ENCODE measurements around the gene TCF7L2.

TCF7L2 gene

GRCh38 chr10:113158183-113158582 lies 208.1 kb downstream of the TCF7L2 start:
- H3K4me2 ChIP-seq (ENCODE audit: low read length): no peak overlapping the region
- H3K9me2 ChIP-seq (ENCODE audit: low read depth, low read length): no peaks in the 10 kb centered on the region
- H3K27ac ChIP-seq (ENCODE audit: low read depth, low read length, poor library complexity, severe bottlenecking): no peak overlapping the region

DNA sequence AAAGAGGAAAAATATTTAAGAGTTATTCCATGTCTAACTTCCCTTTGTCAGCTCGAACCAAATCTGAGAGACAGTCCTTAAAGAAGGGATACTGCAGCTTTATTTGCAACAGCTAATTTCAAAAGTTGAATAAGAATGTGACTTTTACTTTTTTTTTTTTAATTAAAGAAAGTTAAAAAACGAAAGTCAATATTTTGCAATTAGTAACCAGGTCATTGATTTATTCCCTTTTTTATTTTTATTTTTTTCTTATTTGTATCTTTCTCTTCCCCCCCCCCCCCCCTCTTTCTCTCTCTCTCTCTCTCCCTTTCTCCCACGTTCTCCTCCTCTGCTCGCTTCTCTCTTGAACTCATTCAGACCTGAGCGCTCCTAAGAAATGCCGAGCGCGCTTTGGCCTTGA lies 209.5 kb downstream of the TCF7L2 start:
- Histone ChIP-seq H2AFZ (ENCODE audit: low read length) (no peak overlapping the region), H3K4me1 (ENCODE audit: insufficient read depth, low read length, severe bottlenecking) (no peaks in the 10 kb centered on the region)

More at GRCh38 chr10:113158183-113158582, 208.1 kb downstream of the TCF7L2 start:
- Histone ChIP-seq H3K27me3 (ENCODE audit: insufficient read depth, low read length) (no peaks in the 10 kb centered on the region), H3K36me3 (ENCODE audit: insufficient read depth, low read length) (peaks cover 63% of the 10 kb centered on the region), H4K20me1 (ENCODE audit: insufficient read depth, low read length) (no peaks in the 10 kb centered on the region), H3F3A (ENCODE audit: insufficient read depth, low read length) (0 out of 2 replicates have a peak, but pooled peaks cover 4% of the 10 kb centered on the region), H3K4me1 (ENCODE audit: insufficient read depth, low read length, severe bottlenecking) (no peaks in the 10 kb centered on the region), H3K9ac (ENCODE audit: low read length) (no peak overlapping the region), H2AFZ (ENCODE audit: low read length) (no peak overlapping the region), H3K79me2 (ENCODE audit: insufficient read depth, low read length) (no peaks in the 10 kb centered on the region), H3K4me3 (ENCODE audit: low read depth, low read length, poor library complexity, severe bottlenecking) (no peak overlapping the region), H3K9me3 (ENCODE audit: low read length) (no peaks in the 10 kb centered on the region)
- TF ChIP-seq EZH2 (IDR thresholded peaks at IDR 0.05; ENCODE audit: borderline replicate concordance, low read length) (no peak), CTCF (IDR thresholded peaks at IDR 0.05; ENCODE audit: low read length) (no peak)

DNA sequence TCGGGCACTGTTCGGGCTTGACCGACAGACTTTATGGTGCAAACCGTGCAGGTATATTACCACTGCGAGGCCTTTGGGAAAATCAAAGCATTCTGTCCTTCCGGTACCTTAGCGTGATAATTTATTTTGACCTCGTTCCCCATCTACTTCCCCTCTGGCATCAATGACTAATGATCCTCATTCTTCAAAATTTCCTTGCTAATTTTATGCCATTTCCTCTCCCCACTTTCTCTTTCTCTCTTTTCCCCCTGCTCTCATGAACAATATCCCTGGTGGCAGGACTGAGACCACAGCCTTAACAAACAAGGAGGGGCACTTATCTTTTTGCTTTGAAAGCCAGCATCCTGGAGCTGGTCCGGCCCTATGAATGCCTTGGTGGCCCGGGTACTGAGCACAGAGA lies 210.6 kb downstream of the TCF7L2 start:
- Histone ChIP-seq H3K4me3 (ENCODE audit: low read depth, low read length, poor library complexity, severe bottlenecking) (no peak overlapping the region), H3F3A (ENCODE audit: insufficient read depth, low read length) (0 out of 2 replicates have a peak, but pooled peaks cover 4% of the 10 kb centered on the region), H2AFZ (ENCODE audit: low read length) (no peak overlapping the region), H4K20me1 (ENCODE audit: insufficient read depth, low read length) (no peaks in the 10 kb centered on the region), H3K36me3 (ENCODE audit: insufficient read depth, low read length) (peaks cover 44% of the 10 kb centered on the region), H3K9me3 (ENCODE audit: low read length) (no peaks in the 10 kb centered on the region), H3K27ac (ENCODE audit: low read depth, low read length, poor library complexity, severe bottlenecking) (no peak overlapping the region), H3K4me2 (ENCODE audit: low read length) (no peak overlapping the region), H3K9ac (ENCODE audit: low read length) (no peak overlapping the region), H3K9me2 (ENCODE audit: low read depth, low read length) (no peaks in the 10 kb centered on the region), H3K4me1 (ENCODE audit: insufficient read depth, low read length, severe bottlenecking) (no peaks in the 10 kb centered on the region), H3K27me3 (ENCODE audit: insufficient read depth, low read length) (no peaks in the 10 kb centered on the region), H3K79me2 (ENCODE audit: insufficient read depth, low read length) (no peaks in the 10 kb centered on the region)
- no peak for TF ChIP-seq CTCF (IDR thresholded peaks at IDR 0.05; ENCODE audit: low read length)
- TF ChIP-seq EZH2 (IDR thresholded peaks at IDR 0.05; ENCODE audit: borderline replicate concordance, low read length): no peak

More for the DNA sequence above, 209.5 kb downstream of the TCF7L2 start:
- no peak overlapping the region for H3K4me3 ChIP-seq (ENCODE audit: low read depth, low read length, poor library complexity, severe bottlenecking)
- no peaks in the 10 kb centered on the region for H3K9me2 ChIP-seq (ENCODE audit: low read depth, low read length)
- no peaks in the 10 kb centered on the region for H3K27me3 ChIP-seq (ENCODE audit: insufficient read depth, low read length)
- H4K20me1 ChIP-seq (ENCODE audit: insufficient read depth, low read length): no peaks in the 10 kb centered on the region
- H3K79me2 ChIP-seq (ENCODE audit: insufficient read depth, low read length): no peaks in the 10 kb centered on the region
- H3K36me3 ChIP-seq (ENCODE audit: insufficient read depth, low read length): peaks cover 49% of the 10 kb centered on the region
- H3F3A ChIP-seq (ENCODE audit: insufficient read depth, low read length): 0 out of 2 replicates have a peak, but pooled peaks cover 4% of the 10 kb centered on the region
- TF ChIP-seq CTCF (IDR thresholded peaks at IDR 0.05; ENCODE audit: low read length) (no peak), EZH2 (IDR thresholded peaks at IDR 0.05; ENCODE audit: borderline replicate concordance, low read length) (no peak)
- H3K9me3 ChIP-seq (ENCODE audit: low read length): no peaks in the 10 kb centered on the region
- no peak overlapping the region for H3K4me2 ChIP-seq (ENCODE audit: low read length)
- H3K9ac ChIP-seq (ENCODE audit: low read length): no peak overlapping the region
- no peak overlapping the region for H3K27ac ChIP-seq (ENCODE audit: low read depth, low read length, poor library complexity, severe bottlenecking)
